PC-3 (cell line): ENCODE data around the gene SLC44A5.

Source experiments
- EZH2phosphoT487 ChIP-seq: fragments of 300-600 bp; sonication (generic); IDR thresholded peaks from 2 replicates; pipeline ENCODE4 v1.6.1; 2018; ENCODE audit warnings: mild to moderate bottlenecking, antibody characterized with exemption, low read length, borderline replicate concordance
- TF ChIP-seq, protein P1 (sequence below): fragments of 300-600 bp; sonication (generic); conservative IDR thresholded peaks from 2 replicates; pipeline ENCODE4 v1.5.1; 2017; ENCODE audit warnings: antibody characterized with exemption, low read depth, mild to moderate bottlenecking, low read length

- TF ChIP-seq, protein P1, sequence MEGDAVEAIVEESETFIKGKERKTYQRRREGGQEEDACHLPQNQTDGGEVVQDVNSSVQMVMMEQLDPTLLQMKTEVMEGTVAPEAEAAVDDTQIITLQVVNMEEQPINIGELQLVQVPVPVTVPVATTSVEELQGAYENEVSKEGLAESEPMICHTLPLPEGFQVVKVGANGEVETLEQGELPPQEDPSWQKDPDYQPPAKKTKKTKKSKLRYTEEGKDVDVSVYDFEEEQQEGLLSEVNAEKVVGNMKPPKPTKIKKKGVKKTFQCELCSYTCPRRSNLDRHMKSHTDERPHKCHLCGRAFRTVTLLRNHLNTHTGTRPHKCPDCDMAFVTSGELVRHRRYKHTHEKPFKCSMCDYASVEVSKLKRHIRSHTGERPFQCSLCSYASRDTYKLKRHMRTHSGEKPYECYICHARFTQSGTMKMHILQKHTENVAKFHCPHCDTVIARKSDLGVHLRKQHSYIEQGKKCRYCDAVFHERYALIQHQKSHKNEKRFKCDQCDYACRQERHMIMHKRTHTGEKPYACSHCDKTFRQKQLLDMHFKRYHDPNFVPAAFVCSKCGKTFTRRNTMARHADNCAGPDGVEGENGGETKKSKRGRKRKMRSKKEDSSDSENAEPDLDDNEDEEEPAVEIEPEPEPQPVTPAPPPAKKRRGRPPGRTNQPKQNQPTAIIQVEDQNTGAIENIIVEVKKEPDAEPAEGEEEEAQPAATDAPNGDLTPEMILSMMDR, result no peak
- no peak for TF ChIP-seq EZH2phosphoT487
These were observed 172.6 kb downstream of the SLC44A5 start for GRCh38 chr1:75438355-75438754.
